Suprapubic skin (tissue), 3 donors: ENCODE results near the gene ALMS1.

ENCODE experiments used
- CTCF ChIP-seq, 2 donors: fragments of 200-600 bp in 1 of 2; fragments of 450-650 bp in 1 of 2; sonication (generic) in 1 of 2; IDR thresholded peaks; one replicate each; pipeline ENCODE4 v1.5.1; 2016 to 2019; ENCODE audit warnings: antibody characterized with exemption in 2 of 2, mild to moderate bottlenecking in 1 of 2, moderate library complexity in 1 of 2
- POLR2A ChIP-seq, 2 donors: fragments of 450-650 bp; IDR thresholded peaks; one replicate each; pipeline ENCODE4 v1.6.1; 2017; ENCODE audit warnings: antibody characterized with exemption in 2 of 2, mild to moderate bottlenecking in 2 of 2, moderate library complexity in 2 of 2

- no peak for TF ChIP-seq CTCF (IDR thresholded peaks at IDR 0.05)
- no peak for TF ChIP-seq POLR2A (IDR thresholded peaks at IDR 0.05)
Measured at GRCh38 chr2:73404409-73404808, 18.8 kb downstream of the ALMS1 start.
